Peyer's patch (tissue), 4 donors: ENCODE results near the gene WIPF3. TPM values are rescaled to one million over a fixed set of nuclear protein-coding genes. Genes with fewer than 3 reads are reported as not detected.

ENCODE experiments used
- DNase-seq, 3 donors: peaks; one replicate each; pipeline ENCODE4 v3.0.0-alpha.2; 2017 to 2019
- H3K27ac ChIP-seq, 4 donors: fragments of 200-600 bp; sonication (generic); one replicate each; pipeline ENCODE4 v1.5.1; 2016 to 2019
- H3K27me3 ChIP-seq, 2 donors: fragments of 200-600 bp; sonication (generic); one replicate each; pipeline ENCODE4 v1.5.1; 2019
- H3K36me3 ChIP-seq, 3 donors: fragments of 200-600 bp; sonication (generic); one replicate each; pipeline ENCODE4 v1.5.1; 2016 to 2019
- H3K4me1 ChIP-seq, 4 donors: fragments of 200-600 bp; sonication (generic); one replicate each; pipeline ENCODE4 v1.5.1; 2016 to 2019
- H3K4me3 ChIP-seq, 4 donors: fragments of 200-600 bp; sonication (generic); 1 replicate in 3 of 4; 2 replicates in 1 of 4; pipeline ENCODE4 v1.5.1; 2016 to 2019; ENCODE audit warnings: mild to moderate bottlenecking in 1 of 4
- H3K9me3 ChIP-seq, 4 donors: fragments of 200-600 bp; sonication (generic); one replicate each; pipeline ENCODE4 v1.5.1; 2016 to 2019; ENCODE audit warnings: mild to moderate bottlenecking in 1 of 4
- POLR2A ChIP-seq, 2 donors: fragments of 450-650 bp; IDR thresholded peaks; one replicate each; pipeline ENCODE4 v1.5.1; 2017; ENCODE audit warnings: antibody characterized with exemption in 2 of 2, mild to moderate bottlenecking in 2 of 2, moderate library complexity in 2 of 2
- total RNA-seq, 4 donors: library from RNA; depleted of rRNA; stranded (reverse); fragments of >200 nt; gene quantifications; one replicate each; pipeline ENCODE4 v1.1.0, GENCODE V29; 2016
- TF ChIP-seq, protein P1 (sequence below), 6 experiments: fragments of 450-650 bp in 4 of 6; fragments of 200-600 bp in 2 of 6; sonication (generic) in 1 of 6; IDR thresholded peaks; one replicate each; pipeline ENCODE4 v1.5.1; 2017 to 2019; ENCODE audit warnings: antibody characterized with exemption in 6 of 6, mild to moderate bottlenecking in 3 of 6, moderate library complexity in 1 of 6

Gene WIPF3
- total RNA-seq, 4 donors from 2014 or later, result 0.66 to 2.5 (median 0.83) TPM; not detected in 1

DNA sequence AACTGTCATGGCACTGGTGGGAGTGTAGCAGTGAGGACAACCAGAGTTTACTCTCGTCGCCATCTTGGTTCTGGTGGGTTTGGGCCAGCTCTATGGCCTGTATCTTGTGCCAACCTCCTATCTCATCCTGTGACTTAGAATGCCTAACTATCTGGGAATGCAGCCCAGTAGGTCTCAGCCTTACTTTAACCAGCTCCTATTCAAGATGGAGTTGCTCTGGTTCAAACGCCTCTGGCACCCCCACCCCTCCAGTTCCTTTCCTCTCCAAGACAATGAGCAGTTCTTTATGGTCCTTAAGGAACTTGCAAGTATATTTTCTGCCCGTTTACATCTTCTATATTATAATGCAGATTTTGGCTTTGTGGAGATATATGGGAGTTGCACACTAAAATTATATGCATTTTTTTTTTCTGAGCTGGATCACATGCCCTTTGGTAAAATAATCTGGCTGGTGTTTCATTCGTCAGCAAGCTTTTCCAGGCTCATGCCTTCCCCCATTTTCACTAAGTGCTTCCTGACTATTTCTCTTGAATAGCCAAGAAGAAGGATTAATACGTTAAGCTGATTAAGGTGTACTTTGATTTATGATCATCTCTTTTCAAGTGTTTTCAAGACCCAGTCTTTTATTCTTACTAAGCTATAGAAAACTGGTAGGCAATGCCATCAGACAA is 11.2 kb upstream of the WIPF3 start:
- no peaks in the 10 kb centered on the region for H3K36me3 ChIP-seq
- no peaks in the 10 kb centered on the region for H3K4me1 ChIP-seq
- H3K4me3 ChIP-seq, result no peak overlapping the region
- H3K27ac ChIP-seq, result no peak overlapping the region
- no peak for DNase-seq
- no peaks in the 10 kb centered on the region for H3K9me3 ChIP-seq
- no peaks in the 10 kb centered on the region for H3K27me3 ChIP-seq
- TF ChIP-seq, protein P1, sequence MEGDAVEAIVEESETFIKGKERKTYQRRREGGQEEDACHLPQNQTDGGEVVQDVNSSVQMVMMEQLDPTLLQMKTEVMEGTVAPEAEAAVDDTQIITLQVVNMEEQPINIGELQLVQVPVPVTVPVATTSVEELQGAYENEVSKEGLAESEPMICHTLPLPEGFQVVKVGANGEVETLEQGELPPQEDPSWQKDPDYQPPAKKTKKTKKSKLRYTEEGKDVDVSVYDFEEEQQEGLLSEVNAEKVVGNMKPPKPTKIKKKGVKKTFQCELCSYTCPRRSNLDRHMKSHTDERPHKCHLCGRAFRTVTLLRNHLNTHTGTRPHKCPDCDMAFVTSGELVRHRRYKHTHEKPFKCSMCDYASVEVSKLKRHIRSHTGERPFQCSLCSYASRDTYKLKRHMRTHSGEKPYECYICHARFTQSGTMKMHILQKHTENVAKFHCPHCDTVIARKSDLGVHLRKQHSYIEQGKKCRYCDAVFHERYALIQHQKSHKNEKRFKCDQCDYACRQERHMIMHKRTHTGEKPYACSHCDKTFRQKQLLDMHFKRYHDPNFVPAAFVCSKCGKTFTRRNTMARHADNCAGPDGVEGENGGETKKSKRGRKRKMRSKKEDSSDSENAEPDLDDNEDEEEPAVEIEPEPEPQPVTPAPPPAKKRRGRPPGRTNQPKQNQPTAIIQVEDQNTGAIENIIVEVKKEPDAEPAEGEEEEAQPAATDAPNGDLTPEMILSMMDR (IDR thresholded peaks at IDR 0.05), result no peak
- no peak for TF ChIP-seq POLR2A (IDR thresholded peaks at IDR 0.05)

DNA sequence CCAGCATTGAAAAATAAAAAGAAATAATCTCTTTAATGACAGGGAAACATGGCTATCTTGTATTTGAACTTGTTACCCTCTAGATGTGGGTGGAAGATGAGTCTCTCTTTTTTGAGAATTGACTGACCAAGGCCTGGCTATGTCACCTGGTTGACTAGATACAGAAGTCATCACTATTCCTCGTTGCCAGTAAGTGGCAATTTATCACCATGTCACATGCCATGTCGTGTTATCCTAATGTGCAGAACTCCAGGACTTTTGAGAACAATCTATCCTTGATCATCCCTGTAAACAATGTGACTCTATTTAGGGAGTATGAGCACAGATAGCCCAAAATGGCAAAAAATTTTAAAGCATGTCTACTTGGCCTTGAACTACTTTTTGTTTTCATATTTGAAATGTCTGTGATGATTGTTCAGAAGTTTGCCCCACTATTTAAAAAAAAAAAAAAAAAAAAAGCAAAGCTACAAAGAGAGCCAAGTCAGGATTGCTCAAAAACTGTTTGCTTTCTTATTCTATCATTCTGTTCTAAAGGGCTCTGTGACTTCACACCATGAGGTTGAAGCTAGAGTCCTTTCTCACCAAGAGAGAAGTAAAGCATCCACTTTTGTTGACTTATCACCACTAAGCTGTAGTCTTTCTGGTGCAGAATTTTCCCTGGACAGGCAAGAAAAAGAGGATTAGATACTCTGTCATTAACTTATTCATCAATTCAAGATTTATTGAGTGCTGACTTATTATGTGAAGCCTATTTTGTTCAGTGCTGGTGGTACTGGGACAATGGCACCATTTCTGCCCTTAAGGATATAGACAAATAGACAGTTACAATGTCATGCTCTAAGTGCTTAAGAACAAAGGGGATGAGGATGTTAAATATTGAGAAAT is 10.4 kb upstream of the WIPF3 start:
- no peak for TF ChIP-seq POLR2A (IDR thresholded peaks at IDR 0.05)
- TF ChIP-seq, protein P1 (IDR thresholded peaks at IDR 0.05), result no peak
- Histone ChIP-seq H3K27me3 (no peaks in the 10 kb centered on the region), H3K4me1 (no peaks in the 10 kb centered on the region), H3K9me3 (no peaks in the 10 kb centered on the region), H3K27ac (no peak overlapping the region), H3K4me3 (no peak overlapping the region), H3K36me3 (no peaks in the 10 kb centered on the region)
- no peak for DNase-seq

DNA sequence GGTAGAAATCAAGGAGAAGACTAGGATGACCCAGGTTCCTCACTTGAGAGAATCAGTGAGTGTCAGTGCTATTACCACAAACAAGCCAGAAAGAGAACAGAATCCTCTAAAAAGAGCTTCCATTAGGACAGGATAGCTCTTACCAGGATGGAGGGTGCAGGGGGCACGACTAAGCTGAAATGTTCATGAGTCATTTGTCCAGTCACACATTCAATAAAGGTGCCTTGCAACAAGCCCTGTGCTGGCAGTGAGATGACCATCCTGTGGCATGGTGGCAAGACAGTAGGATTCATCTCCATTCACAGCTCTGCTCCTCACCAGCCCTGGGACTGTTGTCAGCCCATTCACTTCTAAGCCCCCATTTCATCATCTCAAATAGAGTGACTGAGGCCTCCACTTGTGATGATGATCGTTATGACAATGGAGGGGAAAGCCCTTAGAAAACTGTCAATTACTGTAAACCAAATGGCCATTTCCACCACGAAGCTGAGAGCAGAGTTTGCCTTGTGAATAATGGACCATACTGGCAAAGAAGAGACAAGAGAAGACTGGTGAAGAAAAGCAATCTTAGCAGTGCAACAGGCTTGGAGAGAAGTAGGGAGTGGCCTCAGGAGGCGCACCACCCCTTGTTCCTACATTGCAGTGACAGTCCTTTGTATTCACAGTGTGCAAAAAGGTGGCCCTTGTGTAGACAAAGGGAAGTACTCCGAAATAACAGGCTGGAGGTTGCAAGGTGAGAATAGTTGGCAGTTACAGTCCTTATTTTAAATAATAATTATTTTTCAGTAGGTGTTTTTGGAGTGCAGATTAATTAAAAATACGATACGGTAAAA is 9.0 kb upstream of the WIPF3 start:
- no peak for DNase-seq
- H3K9me3 ChIP-seq, result no peaks in the 10 kb centered on the region
- no peaks in the 10 kb centered on the region for H3K4me1 ChIP-seq
- no peak overlapping the region for H3K27ac ChIP-seq
- H3K27me3 ChIP-seq, result no peaks in the 10 kb centered on the region
- H3K4me3 ChIP-seq, result no peak overlapping the region
- no peaks in the 10 kb centered on the region for H3K36me3 ChIP-seq
- no peak for TF ChIP-seq POLR2A (IDR thresholded peaks at IDR 0.05)
- TF ChIP-seq, protein P1 (IDR thresholded peaks at IDR 0.05), result no peak

DNA sequence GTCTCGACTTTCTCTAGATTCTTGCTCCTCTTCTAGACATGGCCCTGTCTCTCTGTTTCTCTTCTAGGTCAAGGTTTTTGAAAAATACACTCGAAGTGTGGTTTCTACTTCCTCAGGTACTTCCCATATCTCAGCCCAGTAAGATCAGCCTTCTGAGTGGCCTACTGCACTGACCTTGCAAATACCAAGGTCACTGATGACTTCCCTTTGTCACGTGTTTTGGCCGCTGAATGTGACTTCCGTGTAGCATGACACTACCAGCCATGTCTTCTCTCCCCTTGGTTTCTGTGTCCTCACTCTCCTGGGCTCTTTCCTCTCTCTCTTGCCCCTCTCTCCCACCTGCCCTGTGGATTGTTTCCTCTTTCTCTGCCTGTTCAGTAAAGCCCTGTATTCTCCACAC is 7.9 kb upstream of the WIPF3 start:
- DNase-seq, result no peak

DNA sequence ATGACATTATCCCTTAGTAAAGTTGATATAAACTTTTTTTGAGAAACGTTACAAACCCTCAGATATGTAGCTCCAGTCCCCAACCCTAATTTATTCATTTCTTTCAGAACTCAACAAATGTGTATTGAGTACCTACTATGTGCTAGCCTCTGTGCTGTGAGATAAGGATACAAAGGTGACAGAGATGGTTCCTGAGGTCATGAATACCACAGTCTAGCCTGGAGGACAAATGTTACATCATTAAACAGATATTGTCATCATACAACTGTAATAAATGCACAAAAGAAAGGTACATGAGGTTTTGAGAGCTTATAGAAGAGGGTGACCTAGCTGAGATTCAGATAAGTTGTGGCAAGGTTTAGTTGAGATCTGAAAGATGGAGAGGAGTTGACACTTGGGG is 4.4 kb upstream of the WIPF3 start:
- Histone ChIP-seq H3K4me1 (peaks cover 0 to 8% (median 3%) of the 10 kb centered on the region in 4 donors), H3K4me3 (no peak overlapping the region), H3K27me3 (peaks cover 0 to 5% of the 10 kb centered on the region in 2 donors), H3K27ac (no peak overlapping the region), H3K36me3 (no peaks in the 10 kb centered on the region), H3K9me3 (no peaks in the 10 kb centered on the region)
- TF ChIP-seq, protein P1 (IDR thresholded peaks at IDR 0.05), result no peak
- TF ChIP-seq POLR2A (IDR thresholded peaks at IDR 0.05), result no peak
- no peak for DNase-seq

More for the DNA sequence above, 7.9 kb upstream of the WIPF3 start:
- Histone ChIP-seq H3K36me3 (no peaks in the 10 kb centered on the region), H3K27me3 (no peaks in the 10 kb centered on the region), H3K9me3 (no peaks in the 10 kb centered on the region), H3K27ac (no peak overlapping the region), H3K4me3 (no peak overlapping the region), H3K4me1 (no peaks in the 10 kb centered on the region)
- TF ChIP-seq POLR2A (IDR thresholded peaks at IDR 0.05), result no peak
- TF ChIP-seq, protein P1 (IDR thresholded peaks at IDR 0.05), result no peak
